Ovary (tissue), 3 donors: Measurements from ENCODE around the gene CFAP119.

Experiments used
- CTCF ChIP-seq, 3 donors: fragments of 450-650 bp in 2 of 3; fragments of 200-600 bp in 1 of 3; IDR thresholded peaks; one replicate each; pipeline versions ENCODE4 v1.5.1 to v1.8.0; 2016 to 2022; ENCODE audit warnings: antibody characterized with exemption in 3 of 3, mild to moderate bottlenecking in 1 of 3
- EP300 ChIP-seq: sonication (generic); formaldehyde crosslinking; IDR thresholded peaks from one replicate; pipeline ENCODE4 v1.6.1; 2017; ENCODE audit warnings: antibody characterized with exemption
- POLR2A ChIP-seq: fragments of 450-650 bp; IDR thresholded peaks from one replicate; pipeline ENCODE4 v1.6.1; 2017; ENCODE audit warnings: antibody characterized with exemption, mild to moderate bottlenecking, moderate library complexity
- donor health status: DM: no; HTN: no; CAD: no.

DNA sequence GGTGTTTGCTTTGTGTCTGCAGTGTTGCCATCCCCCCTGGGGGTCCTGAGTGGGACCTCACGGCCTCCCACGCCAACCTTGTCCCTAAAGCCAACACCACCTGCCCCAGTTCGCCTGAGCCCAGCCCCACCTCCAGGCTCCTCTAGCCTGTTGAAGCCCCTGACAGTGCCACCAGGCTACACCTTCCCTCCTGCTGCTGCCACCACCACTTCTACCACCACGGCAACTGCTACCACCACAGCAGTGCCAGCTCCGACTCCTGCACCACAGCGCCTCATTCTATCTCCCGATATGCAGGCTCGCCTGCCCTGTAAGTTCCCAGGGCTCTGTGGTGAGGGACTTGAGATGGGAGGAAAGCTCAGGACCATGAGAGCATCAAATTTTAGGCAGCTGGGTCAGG, 40.7 kb downstream of the CFAP119 start:
- TF ChIP-seq CTCF (IDR thresholded peaks at IDR 0.05) (no peak), EP300 (no peak), POLR2A (no peak)
